Breast epithelium (tissue), 3 donors: Measurements from ENCODE around the gene ACMSD.

Experiments used
- POLR2AphosphoS5 ChIP-seq, 3 donors: sonication (generic); formaldehyde crosslinking; IDR thresholded peaks; one replicate each; pipeline ENCODE4 v1.6.1; 2017; ENCODE audit warnings: antibody characterized with exemption in 3 of 3
- TF ChIP-seq, protein P1 (sequence below), 3 donors: fragments of 450-650 bp; IDR thresholded peaks; one replicate each; pipeline ENCODE4 v1.5.1; 2016 to 2017; ENCODE audit warnings: antibody characterized with exemption in 3 of 3, mild to moderate bottlenecking in 3 of 3, moderate library complexity in 3 of 3

DNA sequence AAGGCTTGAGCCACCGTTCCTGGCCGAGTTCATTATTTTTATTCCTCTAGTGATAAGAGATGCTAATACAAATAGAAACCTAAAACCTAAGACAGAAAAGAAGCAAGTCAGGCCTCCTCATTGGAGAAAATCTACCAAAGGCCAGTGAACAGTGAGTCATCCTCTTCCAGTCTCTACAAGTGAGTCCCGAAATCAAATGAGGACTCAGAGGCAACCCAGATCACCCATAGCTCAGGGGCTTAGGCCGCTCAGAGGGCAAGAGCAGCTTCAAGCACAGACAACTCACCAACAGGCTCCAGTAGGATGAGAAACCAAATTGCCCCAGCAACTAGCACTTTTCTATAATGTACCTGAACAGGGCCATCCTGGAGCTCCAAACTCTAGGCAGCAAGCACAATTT, 42.7 kb upstream of the ACMSD start:
- TF ChIP-seq, protein P1, sequence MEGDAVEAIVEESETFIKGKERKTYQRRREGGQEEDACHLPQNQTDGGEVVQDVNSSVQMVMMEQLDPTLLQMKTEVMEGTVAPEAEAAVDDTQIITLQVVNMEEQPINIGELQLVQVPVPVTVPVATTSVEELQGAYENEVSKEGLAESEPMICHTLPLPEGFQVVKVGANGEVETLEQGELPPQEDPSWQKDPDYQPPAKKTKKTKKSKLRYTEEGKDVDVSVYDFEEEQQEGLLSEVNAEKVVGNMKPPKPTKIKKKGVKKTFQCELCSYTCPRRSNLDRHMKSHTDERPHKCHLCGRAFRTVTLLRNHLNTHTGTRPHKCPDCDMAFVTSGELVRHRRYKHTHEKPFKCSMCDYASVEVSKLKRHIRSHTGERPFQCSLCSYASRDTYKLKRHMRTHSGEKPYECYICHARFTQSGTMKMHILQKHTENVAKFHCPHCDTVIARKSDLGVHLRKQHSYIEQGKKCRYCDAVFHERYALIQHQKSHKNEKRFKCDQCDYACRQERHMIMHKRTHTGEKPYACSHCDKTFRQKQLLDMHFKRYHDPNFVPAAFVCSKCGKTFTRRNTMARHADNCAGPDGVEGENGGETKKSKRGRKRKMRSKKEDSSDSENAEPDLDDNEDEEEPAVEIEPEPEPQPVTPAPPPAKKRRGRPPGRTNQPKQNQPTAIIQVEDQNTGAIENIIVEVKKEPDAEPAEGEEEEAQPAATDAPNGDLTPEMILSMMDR (IDR thresholded peaks at IDR 0.05): no peak
- TF ChIP-seq POLR2AphosphoS5 (IDR thresholded peaks at IDR 0.05): no peak
